ENCODE measurements around the gene PERM1.
"Not testable (repeated sequence)": the region's sequence is repeated elsewhere in the genome, so short reads cannot be mapped to it uniquely, and the experiment has no call there.

PERM1 gene

GRCh38 chr1:998995-999724 lies 17.3 kb upstream of the PERM1 start:
- peak; percentile 59 for DNase-seq (ENCODE audit: low spot score)

DNA sequence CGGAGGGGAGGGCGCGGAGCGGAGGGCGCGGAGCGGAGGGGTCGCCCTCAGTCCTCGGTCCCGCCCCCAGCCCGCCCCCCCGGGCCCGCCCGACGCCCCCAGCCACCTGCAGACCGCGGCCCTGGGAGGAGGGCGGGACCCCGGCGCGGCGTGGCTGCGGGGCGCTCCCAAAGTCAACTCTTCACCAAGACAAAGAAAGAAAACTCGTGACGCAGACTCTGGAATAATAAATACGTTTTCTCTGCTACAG lies 16.8 kb upstream of the PERM1 start:
- DNase-seq (ENCODE audit: low spot score): no peak

DNA sequence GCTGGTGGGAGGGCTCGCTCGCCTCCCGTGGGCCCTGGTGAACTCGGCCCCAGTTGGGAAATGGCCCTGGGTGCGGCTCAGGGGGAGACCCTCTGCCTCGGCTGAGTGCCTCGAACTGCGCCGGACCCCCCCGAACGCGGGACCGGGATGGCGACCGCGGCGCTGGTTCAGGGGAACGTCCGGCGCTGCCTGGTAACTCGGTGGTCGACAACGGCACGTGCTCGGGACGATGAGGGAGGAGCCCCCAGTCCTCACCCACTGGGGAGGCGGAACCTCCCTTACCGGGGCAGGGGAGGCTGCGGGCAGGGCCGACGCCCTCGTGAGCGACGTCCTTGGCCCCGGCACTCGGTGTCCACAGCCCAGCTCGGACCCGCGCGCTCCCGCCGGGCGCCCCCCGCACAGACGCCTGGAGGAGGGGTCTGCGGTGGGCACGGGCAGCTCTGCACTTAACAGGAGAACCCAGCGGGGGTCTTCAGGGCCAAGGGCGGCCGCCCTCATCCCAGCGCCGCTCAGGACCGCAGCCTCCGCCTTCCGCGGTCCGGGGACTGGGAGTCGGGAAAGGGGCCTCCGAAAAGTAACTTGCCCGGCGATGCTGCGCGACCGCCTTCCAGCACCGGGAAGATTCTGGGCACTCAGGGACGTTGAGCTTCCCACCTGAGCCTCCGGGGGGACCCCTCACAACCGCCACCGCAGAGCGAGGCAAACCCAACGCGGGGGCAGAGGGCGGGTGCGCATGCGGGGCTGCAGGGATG lies 16.3 kb upstream of the PERM1 start:
- DNase-seq (ENCODE audit: low spot score): peak; percentile 45

DNA sequence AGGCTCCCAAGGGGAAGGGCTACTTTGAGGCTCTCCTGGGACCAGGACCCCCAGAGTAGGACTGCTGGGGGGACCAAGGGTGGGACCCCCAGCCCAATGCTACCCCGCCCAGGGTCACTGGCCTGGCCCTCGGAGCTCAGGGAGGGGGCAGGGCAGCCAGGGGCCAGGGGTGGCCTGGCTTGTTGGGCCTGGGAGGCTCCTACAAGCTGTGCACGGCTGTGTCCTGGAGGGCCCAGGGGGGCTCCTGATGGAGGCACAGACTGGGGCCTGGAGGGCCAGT lies 15.8 kb upstream of the PERM1 start:
- peak; percentile 13 for DNase-seq (ENCODE audit: low spot score)

GRCh38 chr1:996851-997712 lies 15.2 kb upstream of the PERM1 start:
- peak; percentile 11 for DNase-seq (ENCODE audit: low spot score)

DNA sequence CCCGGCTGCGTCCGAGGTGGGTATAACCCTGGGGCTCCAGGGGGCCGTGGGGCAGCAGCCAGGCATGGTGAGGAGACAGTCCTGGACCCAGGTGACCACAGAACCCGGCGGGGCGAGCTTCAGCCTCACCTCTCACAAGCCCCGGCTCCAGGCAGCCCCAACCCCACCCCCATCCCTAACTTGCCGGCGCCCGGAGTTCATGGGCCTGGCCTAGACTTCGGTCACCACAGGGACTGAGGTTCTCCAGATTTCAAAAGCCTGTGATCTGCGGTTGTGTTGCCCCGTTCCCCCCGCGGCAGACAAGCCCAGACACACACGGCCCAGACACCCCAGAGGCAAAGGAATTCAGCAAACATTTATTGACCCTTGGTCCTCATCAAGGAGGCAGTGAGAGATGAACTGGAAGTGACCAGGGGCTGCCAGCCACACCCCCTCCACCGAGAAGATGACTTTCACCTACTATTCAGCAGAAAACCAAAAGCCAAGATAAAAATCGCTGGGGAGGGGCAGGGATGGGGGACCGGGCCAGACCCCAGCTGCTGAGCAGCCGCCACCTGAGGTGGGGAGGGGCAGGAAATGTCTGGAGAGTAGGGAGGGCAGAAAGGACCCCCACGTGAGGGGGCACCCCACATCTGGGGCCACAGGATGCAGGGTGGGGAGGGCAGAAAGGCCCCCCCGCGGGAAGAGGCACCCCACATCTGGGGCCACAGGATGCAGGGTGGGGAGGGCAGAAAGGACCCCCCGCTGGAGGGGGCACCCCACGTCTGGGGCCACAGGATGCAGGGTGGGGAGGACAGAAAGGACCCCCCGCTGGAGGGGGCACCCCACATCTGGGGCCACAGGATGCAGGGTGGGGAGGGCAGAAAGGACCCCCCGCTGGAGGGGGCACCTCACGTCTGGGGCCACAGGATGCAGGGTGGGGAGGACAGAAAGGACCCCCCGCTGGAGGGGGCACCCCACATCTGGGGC lies 14.1 kb upstream of the PERM1 start:
- peak; percentile 11 for DNase-seq (ENCODE audit: low spot score)

GRCh38 chr1:994546-994945 lies 12.7 kb upstream of the PERM1 start:
- not testable (repeated sequence) for DNase-seq (ENCODE audit: low spot score)

DNA sequence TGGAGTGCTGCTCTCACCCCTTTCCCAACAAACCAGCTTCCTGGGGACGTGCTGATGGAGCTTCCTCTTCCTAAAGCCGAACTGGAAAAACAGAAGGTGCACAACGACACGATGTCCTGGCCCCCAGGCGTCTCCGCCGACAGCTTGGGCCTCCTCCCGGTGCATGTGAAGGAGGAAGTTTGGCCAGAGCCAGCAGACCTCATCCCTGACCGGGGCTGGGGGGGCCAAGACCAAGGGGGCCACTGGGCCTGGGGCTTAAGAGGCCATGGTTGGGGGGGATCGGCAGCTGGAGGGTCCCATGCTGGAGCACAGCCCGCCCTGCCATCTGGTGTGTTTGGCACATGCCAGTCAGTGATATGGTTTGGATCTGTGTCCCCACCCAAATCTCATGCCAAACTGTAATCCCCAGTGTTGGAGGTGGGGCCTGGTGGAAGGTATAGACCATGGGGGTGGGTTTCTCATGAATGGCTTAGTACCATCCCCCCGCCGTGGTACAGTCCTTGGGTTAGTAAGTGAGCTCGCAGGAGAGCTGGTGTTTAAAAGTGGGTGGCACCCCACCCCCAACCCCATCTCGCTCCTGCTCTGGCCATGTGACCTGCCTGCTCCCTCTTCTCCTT lies 11.6 kb upstream of the PERM1 start:
- no peak for DNase-seq (ENCODE audit: low spot score)

DNA sequence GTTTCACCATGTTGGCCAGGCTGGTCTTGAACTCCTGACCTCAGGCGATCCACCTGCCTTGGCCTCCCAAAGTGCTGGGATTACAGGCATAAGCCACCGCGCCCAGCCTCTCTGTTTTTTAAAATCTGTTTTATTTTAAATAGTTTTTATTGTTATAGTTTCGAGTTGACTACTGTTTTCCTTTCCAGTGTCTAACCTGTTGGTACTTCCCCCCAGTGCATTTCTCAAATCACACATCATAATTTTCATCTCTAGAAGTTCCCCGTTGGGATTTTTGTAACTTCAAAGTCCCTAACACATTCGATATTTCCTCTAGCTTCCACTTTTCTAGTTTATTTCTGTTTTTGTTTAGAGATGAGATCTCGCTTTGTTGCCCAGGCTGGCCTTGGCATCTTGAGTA lies 10.5 kb upstream of the PERM1 start:
- no peak for DNase-seq (ENCODE audit: low spot score)

GRCh38 chr1:991895-992294 lies 10.0 kb upstream of the PERM1 start:
- no peak for DNase-seq (ENCODE audit: low spot score)

- DNase-seq (ENCODE audit: low spot score): not testable (repeated sequence)
Measured at GRCh38 chr1:991275-991674, 9.4 kb upstream of the PERM1 start.

- not testable (repeated sequence) for DNase-seq (ENCODE audit: low spot score)
Measured at GRCh38 chr1:988061-988460, 6.2 kb upstream of the PERM1 start.

DNA sequence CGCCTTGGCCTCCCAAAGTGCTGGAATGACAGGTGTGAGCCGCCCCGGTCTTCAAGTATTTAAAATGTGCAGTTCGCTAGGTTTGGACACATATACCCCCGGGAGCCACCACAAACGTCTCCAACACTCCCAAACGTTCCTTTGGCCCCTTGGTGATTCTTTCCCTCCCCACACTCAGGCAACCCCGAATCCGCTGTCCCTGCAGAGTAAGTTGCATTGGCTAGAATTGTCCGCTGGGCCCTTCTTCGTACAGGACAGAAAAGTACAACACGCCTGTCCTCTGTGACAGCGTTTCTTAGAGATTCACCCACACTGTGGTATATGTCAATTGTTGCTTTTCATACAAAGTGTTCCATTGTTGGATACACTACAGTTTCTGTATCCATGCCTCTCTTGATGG lies 3.2 kb upstream of the PERM1 start:
- no peak for DNase-seq (ENCODE audit: low spot score)

DNA sequence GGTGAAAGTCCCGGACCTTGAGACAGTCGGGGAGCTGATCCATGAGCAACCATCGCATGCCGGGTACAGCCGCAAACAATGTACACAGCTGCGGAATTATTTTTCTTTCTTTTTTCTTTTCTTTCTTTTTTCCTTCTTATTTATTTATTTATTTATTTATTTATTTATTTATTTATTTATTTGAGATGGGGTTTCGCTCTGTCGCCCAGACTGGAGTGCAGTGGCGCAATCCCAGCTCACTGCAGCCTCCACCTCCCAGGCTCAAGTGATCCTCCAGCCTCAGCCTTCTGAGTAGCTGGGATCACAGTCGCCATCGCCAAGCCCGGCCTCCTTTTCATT lies 2.6 kb upstream of the PERM1 start:
- DNase-seq (ENCODE audit: low spot score): no peak

DNA sequence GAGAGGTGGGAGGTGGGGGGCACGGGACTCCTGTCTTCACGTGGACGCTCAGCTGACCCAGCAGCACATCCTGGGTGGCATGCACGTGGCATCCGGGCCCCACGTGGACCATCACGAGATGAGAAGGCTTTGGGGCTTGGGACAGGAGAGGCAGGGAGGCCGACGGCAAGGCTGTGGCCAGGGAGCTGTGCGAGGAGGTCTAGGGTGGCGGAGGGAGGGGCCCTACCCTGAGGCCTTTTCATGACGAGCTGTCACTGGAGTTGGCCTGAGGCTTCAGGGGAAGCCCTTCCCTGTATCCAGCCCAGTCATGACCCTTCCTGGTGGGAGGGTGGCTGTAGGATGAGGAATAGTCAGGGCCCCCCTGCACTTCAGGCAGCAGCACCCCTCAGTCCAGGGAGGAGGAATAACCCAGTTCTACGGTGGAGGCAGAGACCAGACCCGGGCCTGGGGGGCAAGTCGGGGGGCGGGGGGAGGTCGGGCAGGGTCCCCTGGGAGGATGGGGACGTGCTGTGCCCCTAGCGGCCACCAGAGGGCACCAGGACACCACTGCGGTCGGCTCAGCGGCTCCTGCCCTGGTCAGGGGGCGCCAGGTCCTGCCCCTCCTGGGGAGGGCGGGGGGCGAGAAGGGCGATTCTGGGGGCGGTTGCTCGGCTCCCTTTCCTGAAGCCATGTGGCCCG lies 2.0 kb upstream of the PERM1 start:
- peak; percentile 95 for DNase-seq (ENCODE audit: low spot score)

- DNase-seq (ENCODE audit: low spot score): no peak
Measured at GRCh38 chr1:982765-983436, 1.0 kb upstream of the PERM1 start.

DNA sequence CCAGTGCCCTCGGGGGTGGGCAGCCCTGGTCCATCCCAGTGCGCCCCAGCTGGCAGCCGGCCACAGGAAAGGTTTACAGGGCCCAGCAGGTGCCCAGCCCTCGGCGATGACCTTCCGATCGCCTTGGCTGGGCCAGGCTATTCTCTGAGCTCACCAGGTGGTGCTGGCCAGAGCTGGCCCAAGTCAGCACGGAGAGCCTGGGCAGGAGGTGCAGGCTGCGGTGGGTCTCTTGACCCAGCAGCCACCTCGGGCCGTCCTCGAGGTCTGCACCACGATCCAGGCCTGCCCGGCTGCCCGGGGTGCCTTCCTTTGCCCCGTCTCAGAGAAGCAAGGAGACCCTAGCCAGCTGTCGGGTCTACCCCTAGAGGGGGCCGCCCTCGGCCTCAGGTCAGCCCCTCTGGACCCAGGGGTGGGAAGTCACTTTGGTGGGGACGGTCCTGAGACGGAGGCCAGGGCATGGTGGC lies 370 bp downstream of the PERM1 start:
- DNase-seq (ENCODE audit: low spot score): no peak

DNA sequence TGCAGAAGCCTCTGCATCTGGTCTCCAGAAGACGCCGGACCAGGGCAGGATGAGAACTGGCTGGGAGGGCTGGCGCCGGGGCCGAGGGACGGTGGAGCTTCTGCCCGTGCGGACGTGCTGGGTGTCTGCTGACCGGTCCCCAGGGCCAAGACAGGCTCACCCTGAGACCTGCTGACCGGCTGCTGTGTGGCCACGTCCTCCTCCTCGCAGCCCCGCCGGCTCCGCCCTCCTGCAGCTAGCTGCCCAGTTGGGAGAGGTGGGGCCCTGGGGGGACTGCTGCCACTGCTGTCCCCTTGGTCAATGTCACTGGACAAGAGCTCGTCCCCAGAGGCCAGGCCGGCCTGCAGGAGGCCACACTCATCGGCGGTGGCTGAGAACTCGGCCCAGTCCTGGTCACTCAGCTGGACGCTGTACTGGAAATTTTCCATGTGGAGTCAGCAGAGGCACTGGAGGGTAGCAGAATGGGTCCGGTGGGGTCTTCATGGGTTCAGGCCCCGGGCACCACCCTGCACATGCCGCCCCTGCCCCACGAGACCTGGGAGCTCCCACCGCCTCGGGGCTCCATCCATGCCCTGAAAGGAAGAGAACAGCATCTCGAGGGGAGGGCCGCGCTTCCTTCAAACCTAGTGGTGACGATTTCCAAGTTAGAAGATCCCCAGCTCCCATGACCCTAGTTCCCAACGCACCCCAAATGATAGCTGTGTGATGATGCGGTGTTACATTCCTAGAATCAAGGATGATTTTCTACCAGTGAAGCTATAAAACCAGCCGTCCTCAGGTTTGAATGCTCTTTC lies 1.1 kb downstream of the PERM1 start:
- DNase-seq (ENCODE audit: low spot score): no peak

DNA sequence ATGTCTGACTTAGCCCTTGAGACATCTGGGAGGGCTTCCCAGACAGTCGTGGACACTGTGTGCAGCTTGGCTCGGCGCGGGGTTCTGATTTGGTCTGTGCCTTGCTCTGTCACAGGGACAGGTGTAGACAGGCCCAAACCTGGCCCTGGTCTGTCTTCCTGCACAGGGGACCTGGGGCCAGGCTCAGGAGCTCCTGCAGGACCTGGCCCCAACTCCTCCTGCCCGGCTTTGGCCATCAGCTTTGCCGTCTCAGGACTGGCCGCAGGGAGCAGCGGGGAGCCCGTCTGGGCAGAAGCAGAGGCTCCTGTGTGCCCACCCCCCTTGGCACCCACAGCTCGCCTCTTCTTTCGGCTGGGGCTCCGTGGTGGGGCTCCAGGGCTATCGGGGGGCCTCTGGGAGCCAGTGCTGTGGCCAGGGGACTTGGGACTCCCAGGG lies 1.7 kb downstream of the PERM1 start:
- no peak for DNase-seq (ENCODE audit: low spot score)

DNA sequence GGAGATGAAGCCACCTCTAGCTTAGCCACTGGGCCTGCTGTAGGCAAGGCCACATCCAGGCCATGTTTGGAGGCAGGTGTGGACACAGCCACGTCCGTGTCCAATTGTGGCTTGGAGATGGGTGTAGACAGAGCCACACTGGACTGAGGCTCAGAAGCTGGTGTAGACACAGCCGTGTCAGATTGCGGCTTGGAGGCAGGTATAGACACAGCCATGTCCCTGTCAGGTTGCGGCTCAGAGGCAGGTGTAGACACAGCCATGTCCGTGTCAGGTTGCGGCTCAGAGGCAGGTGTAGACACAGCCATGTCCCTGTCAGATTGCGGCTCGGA lies 2.2 kb downstream of the PERM1 start:
- no peak for DNase-seq (ENCODE audit: low spot score)
